ENCODE data around the gene PIWIL1.

Gene PIWIL1

DNA sequence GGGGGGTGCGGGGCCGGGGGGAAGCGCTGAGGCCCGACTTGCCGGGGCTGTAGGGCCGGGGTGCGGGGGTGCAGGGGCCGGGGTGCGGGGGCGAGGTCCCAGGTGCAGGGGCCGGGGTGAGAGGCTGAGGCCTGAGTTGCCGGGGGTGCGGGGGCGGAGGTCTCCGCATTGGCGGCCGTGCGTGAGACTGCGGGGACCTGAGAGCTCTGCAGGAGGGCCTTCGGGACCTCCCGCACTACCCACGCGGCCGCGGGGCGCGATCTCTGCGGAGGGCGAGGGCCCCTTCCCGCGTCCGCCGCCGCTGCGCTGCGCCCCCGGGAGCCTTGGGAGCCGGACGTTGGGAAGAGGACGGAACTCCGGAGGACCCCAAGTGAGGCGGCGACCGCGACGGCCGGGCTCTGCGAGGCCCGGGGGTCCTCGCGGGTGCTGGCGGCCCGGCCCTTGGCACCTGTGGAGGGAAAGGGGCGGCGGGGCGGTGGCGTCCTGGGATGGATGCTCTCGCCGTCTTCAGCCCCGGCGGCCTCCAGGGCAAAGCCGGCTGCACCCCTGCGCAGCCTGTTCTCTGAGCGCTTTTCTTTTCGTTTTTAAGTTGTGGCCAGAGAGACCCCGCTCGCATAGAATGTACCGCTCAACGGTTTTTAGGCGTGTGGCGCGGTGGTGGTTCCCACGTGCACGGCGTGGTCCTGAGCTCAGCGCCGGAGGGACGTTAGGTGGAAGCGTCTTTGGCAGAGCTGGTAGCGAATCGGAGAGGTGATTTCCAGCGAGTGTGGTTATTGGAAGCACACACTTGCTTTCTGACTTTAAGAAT, 1.3 kb downstream of the PIWIL1 start:
- TF ChIP-seq, protein P1, sequence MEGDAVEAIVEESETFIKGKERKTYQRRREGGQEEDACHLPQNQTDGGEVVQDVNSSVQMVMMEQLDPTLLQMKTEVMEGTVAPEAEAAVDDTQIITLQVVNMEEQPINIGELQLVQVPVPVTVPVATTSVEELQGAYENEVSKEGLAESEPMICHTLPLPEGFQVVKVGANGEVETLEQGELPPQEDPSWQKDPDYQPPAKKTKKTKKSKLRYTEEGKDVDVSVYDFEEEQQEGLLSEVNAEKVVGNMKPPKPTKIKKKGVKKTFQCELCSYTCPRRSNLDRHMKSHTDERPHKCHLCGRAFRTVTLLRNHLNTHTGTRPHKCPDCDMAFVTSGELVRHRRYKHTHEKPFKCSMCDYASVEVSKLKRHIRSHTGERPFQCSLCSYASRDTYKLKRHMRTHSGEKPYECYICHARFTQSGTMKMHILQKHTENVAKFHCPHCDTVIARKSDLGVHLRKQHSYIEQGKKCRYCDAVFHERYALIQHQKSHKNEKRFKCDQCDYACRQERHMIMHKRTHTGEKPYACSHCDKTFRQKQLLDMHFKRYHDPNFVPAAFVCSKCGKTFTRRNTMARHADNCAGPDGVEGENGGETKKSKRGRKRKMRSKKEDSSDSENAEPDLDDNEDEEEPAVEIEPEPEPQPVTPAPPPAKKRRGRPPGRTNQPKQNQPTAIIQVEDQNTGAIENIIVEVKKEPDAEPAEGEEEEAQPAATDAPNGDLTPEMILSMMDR (IDR thresholded peaks at IDR 0.05), result no peak

DNA sequence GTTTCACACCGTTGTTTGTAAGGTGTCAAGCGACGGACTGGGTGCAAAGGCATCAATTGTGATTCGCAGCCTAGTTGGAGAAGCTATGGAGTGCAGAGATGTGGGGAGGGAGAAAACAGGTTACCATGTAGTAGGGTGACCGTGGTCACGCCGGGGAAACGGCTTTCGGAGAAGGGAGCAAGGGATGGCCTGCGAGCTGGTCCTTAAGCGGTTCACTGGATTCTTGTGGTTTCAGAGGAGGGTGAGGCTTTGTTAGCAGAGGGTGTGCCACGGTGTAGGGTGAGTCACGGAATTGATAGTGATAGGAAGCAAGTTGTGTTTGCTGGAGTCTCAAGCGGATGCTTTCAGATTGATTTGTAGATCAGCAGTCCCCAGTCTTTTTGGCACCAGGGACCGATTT, 2.3 kb downstream of the PIWIL1 start:
- TF ChIP-seq, protein P1 (IDR thresholded peaks at IDR 0.05), result no peak

GRCh38 chr12:130342442-130342841, 4.8 kb downstream of the PIWIL1 start:
- TF ChIP-seq, protein P1 (IDR thresholded peaks at IDR 0.05), result no peak

DNA sequence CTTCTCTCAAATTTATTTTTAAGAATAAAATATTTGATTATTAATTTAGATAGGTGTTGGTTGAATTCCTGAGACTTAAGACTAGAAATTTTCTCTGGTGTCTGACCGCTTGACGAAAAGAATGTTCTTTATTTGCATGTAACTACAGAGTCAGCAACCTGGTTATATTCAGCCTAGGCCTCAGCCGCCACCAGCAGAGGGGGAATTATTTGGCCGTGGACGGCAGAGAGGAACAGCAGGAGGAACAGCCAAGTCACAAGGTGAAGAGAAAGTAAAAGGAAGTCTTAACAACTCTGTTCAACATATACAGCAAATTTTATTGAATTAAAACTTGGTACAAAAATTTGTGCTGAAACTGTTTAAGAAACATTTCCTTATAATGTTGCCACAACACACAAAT, 5.2 kb downstream of the PIWIL1 start:
- TF ChIP-seq, protein P1 (IDR thresholded peaks at IDR 0.05), result no peak

GRCh38 chr12:130344529-130344928, 6.8 kb downstream of the PIWIL1 start:
- TF ChIP-seq, protein P1 (IDR thresholded peaks at IDR 0.05), result no peak

GRCh38 chr12:130345292-130345691, 7.6 kb downstream of the PIWIL1 start:
- TF ChIP-seq, protein P1 (IDR thresholded peaks at IDR 0.05), result no peak

GRCh38 chr12:130347588-130347987, 9.9 kb downstream of the PIWIL1 start:
- TF ChIP-seq, protein P1 (IDR thresholded peaks at IDR 0.05), result no peak
